Right lobe of liver (tissue), 6 donors: ENCODE measurements around the gene OR1L6. TPM values are rescaled to one million over a fixed set of nuclear protein-coding genes. Genes with fewer than 3 reads are reported as not detected.

Source experiments
- ATAC-seq, 4 donors: fragments of 200-7000 bp; cut with Tn5 transposase; one replicate each; pipeline ENCODE4 v1.9.1; 2020; ENCODE audit warnings: mild to moderate bottlenecking in 4 of 4, moderate library complexity in 4 of 4
- DNase-seq, 3 donors: peaks; one replicate each; pipeline ENCODE4 v3.0.0-alpha.2; 2020
- H3K27ac ChIP-seq, 3 donors: fragments of 200-600 bp; one replicate each; pipeline ENCODE4 v1.8.0; 2022
- H3K27me3 ChIP-seq, 2 donors: fragments of 200-600 bp; one replicate each; pipeline ENCODE4 v1.8.0; 2022
- H3K36me3 ChIP-seq, 4 donors: fragments of 200-600 bp; sonication (generic) in 1 of 4; one replicate each; pipeline versions ENCODE4 v1.5.1 to v1.8.0; 2017 to 2022; ENCODE audit warnings: control low read depth in 1 of 4
- H3K4me1 ChIP-seq, 4 donors: fragments of 200-600 bp; sonication (generic) in 1 of 4; one replicate each; pipeline versions ENCODE4 v1.5.1 to v1.8.0; 2017 to 2022; ENCODE audit warnings: control low read depth in 1 of 4
- H3K4me3 ChIP-seq, 3 donors: fragments of 200-600 bp; one replicate each; pipeline ENCODE4 v1.8.0; 2022
- H3K9me3 ChIP-seq, 4 donors: fragments of 200-600 bp; sonication (generic) in 1 of 4; one replicate each; pipeline versions ENCODE4 v1.5.1 to v1.8.0; 2017 to 2022; ENCODE audit warnings: control low read depth in 1 of 4
- POLR2A ChIP-seq: fragments of 450-650 bp; IDR thresholded peaks from one replicate; pipeline ENCODE4 v1.6.1; 2017; ENCODE audit warnings: antibody characterized with exemption, mild to moderate bottlenecking
- WGBS: methylation state at CpG from one replicate; pipeline ENCODE4 v1.1.6; 2018; ENCODE audit warnings: low coverage, low lambda C conversion rate; ENCODE audit not compliant: insufficient coverage; ENCODE audit errors: missing lambda C conversion rate; 5-methylcytosine and 5-hydroxymethylcytosine counted together
- intact Hi-C, 2 donors: fragments of 100-400 bp; cut with DNase I; formaldehyde crosslinking; loops; one replicate each; pipeline versions ENCODE4 v1.11.2 to v1.14.1; 2022
- total RNA-seq, 6 experiments: library from RNA; depleted of rRNA in 2 of 6; stranded (reverse); fragments of >200 nt in 2 of 6; fragmentation: NEBNext Ultra II Directional in 3 of 6; extraction: Animal tissue kit (Norgen Biotek cat#: 25700) in 3 of 6; gene quantifications; one replicate each; pipeline versions ENCODE4 v1.1.0 to v1.2.4, GENCODE V29; 2016 to 2023
- TF ChIP-seq, protein P1 (sequence below), 4 donors: fragments of 200-600 bp in 3 of 4; fragments of 450-650 bp in 1 of 4; IDR thresholded peaks; one replicate each; pipeline versions ENCODE4 v1.5.1 to v1.8.0; 2016 to 2022; ENCODE audit warnings: antibody characterized with exemption in 4 of 4, mild to moderate bottlenecking in 2 of 4
- donor health status: DM: no; HTN: yes; CAD: no.
- donor health status: DM: no; HTN: no; CAD: no.
- donor health status: DM: no; HTN: no; CAD: no.
- donor health status: DM: no; HTN: yes; CAD: no.
- donor health status: DM: no; HTN: yes; CAD: no.

The OR1L6 gene
- total RNA-seq, 6 experiments from 2014 or later, result not detected

DNA sequence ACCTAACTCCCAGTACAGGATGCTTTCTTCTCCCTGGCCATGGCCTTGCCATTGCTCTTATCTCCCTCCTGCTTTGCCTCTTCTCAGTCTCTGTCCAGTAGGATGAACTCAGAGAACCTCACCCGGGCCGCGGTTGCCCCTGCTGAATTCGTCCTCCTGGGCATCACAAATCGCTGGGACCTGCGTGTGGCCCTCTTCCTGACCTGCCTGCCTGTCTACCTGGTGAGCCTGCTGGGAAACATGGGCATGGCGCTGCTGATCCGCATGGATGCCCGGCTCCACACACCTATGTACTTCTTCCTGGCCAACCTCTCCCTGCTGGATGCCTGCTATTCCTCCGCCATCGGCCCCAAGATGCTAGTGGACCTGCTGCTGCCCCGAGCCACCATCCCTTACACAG lies 46.7 kb downstream of the OR1L6 start, which contains the start of gene OR5C1:
Gene OR5C1, plus strand, starts transcription at position 103 of the 400 bp plus-strand sequence. Its CDS starts 0 bp downstream, at position 103.
- no peak within 1 kb of the TSS for H3K4me3 ChIP-seq
- no peaks in the 10 kb centered on the region for H3K27me3 ChIP-seq
- no peaks in the 10 kb centered on the region for H3K36me3 ChIP-seq
- H3K27ac ChIP-seq, result no peak within 1 kb of the TSS
- no peaks in the 10 kb centered on the region for H3K4me1 ChIP-seq
- intact Hi-C loops, result no loop called here
- no peaks in the 10 kb centered on the region for H3K9me3 ChIP-seq
- TF ChIP-seq POLR2A, result no peak
- TF ChIP-seq, protein P1, sequence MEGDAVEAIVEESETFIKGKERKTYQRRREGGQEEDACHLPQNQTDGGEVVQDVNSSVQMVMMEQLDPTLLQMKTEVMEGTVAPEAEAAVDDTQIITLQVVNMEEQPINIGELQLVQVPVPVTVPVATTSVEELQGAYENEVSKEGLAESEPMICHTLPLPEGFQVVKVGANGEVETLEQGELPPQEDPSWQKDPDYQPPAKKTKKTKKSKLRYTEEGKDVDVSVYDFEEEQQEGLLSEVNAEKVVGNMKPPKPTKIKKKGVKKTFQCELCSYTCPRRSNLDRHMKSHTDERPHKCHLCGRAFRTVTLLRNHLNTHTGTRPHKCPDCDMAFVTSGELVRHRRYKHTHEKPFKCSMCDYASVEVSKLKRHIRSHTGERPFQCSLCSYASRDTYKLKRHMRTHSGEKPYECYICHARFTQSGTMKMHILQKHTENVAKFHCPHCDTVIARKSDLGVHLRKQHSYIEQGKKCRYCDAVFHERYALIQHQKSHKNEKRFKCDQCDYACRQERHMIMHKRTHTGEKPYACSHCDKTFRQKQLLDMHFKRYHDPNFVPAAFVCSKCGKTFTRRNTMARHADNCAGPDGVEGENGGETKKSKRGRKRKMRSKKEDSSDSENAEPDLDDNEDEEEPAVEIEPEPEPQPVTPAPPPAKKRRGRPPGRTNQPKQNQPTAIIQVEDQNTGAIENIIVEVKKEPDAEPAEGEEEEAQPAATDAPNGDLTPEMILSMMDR (IDR thresholded peaks at IDR 0.05), result no peak
- WGBS, result no CpG with 5 or more reads among the region's 12 CpGs
- DNase-seq (no peak), ATAC-seq (no peak)

DNA sequence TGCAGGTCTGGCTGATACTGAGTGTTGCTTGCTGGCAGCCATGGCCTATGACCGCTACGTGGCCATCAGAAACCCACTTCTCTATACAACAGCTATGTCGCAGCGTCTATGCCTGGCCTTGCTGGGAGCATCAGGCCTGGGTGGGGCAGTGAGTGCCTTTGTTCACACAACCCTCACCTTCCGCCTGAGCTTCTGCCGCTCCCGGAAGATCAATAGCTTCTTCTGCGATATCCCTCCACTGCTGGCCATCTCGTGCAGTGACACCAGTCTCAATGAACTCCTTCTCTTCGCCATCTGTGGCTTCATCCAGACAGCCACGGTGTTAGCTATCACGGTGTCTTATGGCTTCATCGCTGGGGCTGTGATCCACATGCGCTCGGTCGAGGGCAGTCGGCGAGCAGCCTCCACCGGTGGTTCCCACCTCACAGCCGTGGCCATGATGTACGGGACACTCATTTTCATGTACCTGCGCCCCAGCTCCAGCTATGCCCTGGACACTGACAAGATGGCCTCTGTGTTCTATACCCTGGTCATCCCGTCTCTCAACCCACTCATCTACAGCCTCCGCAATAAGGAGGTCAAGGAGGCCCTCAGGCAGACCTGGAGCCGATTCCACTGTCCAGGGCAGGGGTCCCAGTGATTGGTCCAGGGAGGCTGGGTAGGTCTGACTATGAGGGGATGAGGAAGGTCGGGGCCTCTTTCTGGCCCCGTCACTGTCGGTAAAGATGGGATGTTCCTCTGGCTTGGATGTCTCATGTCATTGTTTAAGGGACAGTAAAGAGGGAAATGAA lies 47.3 kb downstream of the OR1L6 start:
- H3K36me3 ChIP-seq, result no peaks in the 10 kb centered on the region
- ATAC-seq (no peak), DNase-seq (no peak)
- WGBS, result 91% methylated on average over 7 of the region's 28 CpGs
- no peak for TF ChIP-seq POLR2A
- TF ChIP-seq, protein P1 (IDR thresholded peaks at IDR 0.05), result no peak
- no peak overlapping the region for H3K4me3 ChIP-seq
- H3K9me3 ChIP-seq, result no peaks in the 10 kb centered on the region
- no peaks in the 10 kb centered on the region for H3K27me3 ChIP-seq
- H3K27ac ChIP-seq, result no peak overlapping the region
- H3K4me1 ChIP-seq, result no peaks in the 10 kb centered on the region
- intact Hi-C loops, result no loop called here

DNA sequence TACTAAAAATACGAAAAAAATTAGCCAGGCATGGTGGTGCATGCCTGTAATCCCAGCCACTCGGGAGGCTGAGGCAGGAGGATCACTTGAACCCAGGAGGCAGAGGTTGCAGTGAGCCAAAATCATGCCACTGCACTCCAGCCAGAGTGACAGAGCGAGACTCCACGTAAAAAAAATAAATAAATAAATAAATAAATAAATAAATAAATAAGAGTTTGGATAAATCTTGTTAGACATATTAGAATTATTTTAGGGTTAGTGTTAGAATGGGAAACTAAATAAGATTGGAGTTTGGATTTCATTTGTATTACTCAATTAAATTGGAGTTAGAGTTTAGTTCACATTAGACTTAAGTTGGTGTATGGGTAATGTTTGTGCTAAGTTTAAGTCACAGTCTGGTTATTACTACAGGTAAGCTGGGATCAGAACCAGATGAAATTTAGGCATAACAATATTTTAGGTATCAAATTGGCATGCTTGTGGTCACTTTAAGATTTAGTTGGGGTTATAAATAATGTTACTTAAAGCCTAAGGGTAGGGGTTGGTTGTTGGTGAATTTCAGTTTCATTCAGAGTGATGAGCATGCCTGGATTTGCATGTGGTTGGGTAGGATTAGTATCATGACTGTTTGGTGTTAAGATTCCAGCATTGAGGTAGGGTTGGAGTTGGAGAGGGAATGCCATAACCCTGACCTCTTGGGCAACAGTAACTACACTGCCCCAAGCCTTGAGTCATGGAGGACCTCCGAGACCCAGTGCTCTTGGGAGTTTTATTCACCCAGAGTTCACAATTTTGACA lies 50.0 kb downstream of the OR1L6 start:
- Histone ChIP-seq H3K36me3 (no peaks in the 10 kb centered on the region), H3K4me3 (no peak overlapping the region), H3K9me3 (no peaks in the 10 kb centered on the region), H3K27me3 (no peaks in the 10 kb centered on the region), H3K4me1 (no peaks in the 10 kb centered on the region), H3K27ac (no peak overlapping the region)
- TF ChIP-seq, protein P1 (IDR thresholded peaks at IDR 0.05), result no peak
- whole genome bisulfite sequencing, result 92% methylated on average over 5 of the region's 5 CpGs
- DNase-seq (no peak), ATAC-seq (no peak)
- intact Hi-C loops, result no loop called here

DNA sequence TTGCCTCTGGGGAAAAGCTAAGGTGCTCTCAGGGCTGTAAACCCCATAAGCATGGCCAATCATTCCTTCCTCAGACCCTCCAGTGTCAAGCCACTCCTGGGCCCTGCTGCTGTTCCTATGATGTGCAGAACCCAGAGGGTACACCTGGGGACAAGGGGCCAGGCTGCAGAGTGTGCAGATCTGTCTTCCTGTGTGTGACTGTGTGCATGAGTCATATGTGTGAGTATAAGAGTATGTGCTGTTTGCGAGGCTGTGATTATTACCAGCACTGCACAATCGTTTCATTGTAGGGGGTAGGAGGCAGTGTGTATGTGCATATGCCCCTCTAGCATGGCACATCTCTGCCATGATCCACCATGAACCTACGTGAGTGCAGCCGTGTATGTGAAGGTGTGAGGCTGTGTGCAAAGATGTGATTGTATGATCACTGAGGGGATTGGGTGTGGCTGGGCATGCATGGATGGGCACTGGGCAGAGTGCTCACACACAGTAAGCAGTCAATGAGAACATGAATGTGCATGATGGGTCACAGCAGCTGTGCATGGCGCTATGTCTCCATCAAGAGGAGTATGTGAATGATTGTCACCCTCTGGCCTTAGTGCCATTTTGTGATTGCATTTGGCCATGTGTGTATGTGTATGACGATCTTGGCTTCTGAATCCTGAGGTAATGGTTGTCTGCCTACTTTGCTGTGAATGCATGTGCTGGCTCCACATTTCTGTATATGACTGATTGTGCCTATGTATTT lies 55.4 kb downstream of the OR1L6 start:
- DNase-seq (no peak), ATAC-seq (no peak)
- H3K36me3 ChIP-seq, result no peaks in the 10 kb centered on the region
- H3K4me3 ChIP-seq, result no peak overlapping the region
- H3K4me1 ChIP-seq, result no peaks in the 10 kb centered on the region
- TF ChIP-seq POLR2A, result no peak
- TF ChIP-seq, protein P1 (IDR thresholded peaks at IDR 0.05), result no peak
- no peaks in the 10 kb centered on the region for H3K9me3 ChIP-seq
- 66% methylated on average over 3 of the region's 6 CpGs for WGBS
- intact Hi-C loops, result no loop called here
- no peaks in the 10 kb centered on the region for H3K27me3 ChIP-seq
- no peak overlapping the region for H3K27ac ChIP-seq

Other genes with a start within 250 kb of the OR1L6 start
- gene OR1J2, start 231.5 kb upstream of the OR1L6 start, total RNA-seq, result not detected
- gene OR1J4, start 223.2 kb upstream of the OR1L6 start, total RNA-seq, result not detected
- not detected for gene OR1N1, start 215.0 kb upstream of the OR1L6 start, total RNA-seq
- not detected for gene OR1N2, start 189.2 kb upstream of the OR1L6 start, total RNA-seq
- not detected for gene OR1L8, start 158.9 kb upstream of the OR1L6 start, total RNA-seq
- not detected for gene OR1Q1, start 127.6 kb upstream of the OR1L6 start, total RNA-seq
- gene OR1B1, start 84.7 kb upstream of the OR1L6 start, total RNA-seq, result not detected
- gene OR1L1, start 80.6 kb upstream of the OR1L6 start, total RNA-seq, result not detected
- not detected for gene OR1L3, start 67.2 kb upstream of the OR1L6 start, total RNA-seq
- not detected for gene OR1L4, start 18.3 kb upstream of the OR1L6 start, total RNA-seq
- gene OR5C1, start 46.6 kb downstream of the OR1L6 start, total RNA-seq, result not detected
- gene OR1K1, start 57.8 kb downstream of the OR1L6 start, total RNA-seq, result not detected
- 1 to 10 TPM; 3.5 to 7.5 (median 4.8) TPM for gene PDCL, start 86.3 kb downstream of the OR1L6 start, total RNA-seq
- 10 to 100 TPM; 14.1 to 20.7 (median 19.4) TPM for gene RC3H2, start 163.1 kb downstream of the OR1L6 start, total RNA-seq
- gene ZBTB6, start 171.0 kb downstream of the OR1L6 start, total RNA-seq, result 1 to 10 TPM; 2.2 to 4.3 (median 2.7) TPM
- 1 to 10 TPM; 1.2 to 2.3 (median 1.4) TPM for gene ZBTB26, start 189.2 kb downstream of the OR1L6 start, total RNA-seq
- gene RABGAP1, start 198.7 kb downstream of the OR1L6 start, total RNA-seq, result 10 to 100 TPM; 11.4 to 15.4 (median 13.5) TPM